ENCODE results near the gene MAP7.

- TF ChIP-seq EZH2phosphoT487 (IDR thresholded peaks at IDR 0.05; ENCODE audit: low read length) = no peak
- TF ChIP-seq CTCF (IDR thresholded peaks at IDR 0.05; ENCODE audit: low read length) = no peak
- TF ChIP-seq EZH2 (optimal IDR thresholded peaks at IDR 0.05; ENCODE audit: low read depth, low read length) = no peak
These were observed 750 bp downstream of the MAP7 start for GRCh38 chr6:136549300-136550044.

Measured in MM.1S (cell line).